Left lung (tissue), 10 donors: Measurements from ENCODE around the gene ZNF511. TPM values are rescaled to one million over a fixed set of nuclear protein-coding genes. Genes with fewer than 3 reads are reported as not detected.
A peak's percentile ranks its signal among the peaks of the same experiment; 100 is the strongest.

Experiments
- ATAC-seq: fragments of 200-7000 bp; cut with Tn5 transposase; one replicate; pipeline ENCODE4 v1.9.1; 2020; ENCODE audit warnings: moderate library complexity
- DNase-seq, 4 donors: peaks; one replicate each; pipeline ENCODE4 v3.0.0-alpha.2; 2013 to 2020
- H3K27ac ChIP-seq, 2 donors: fragments of 200-600 bp; sonication (generic) in 1 of 2; one replicate each; pipeline versions ENCODE4 v1.5.0 to v1.8.0; 2020 to 2021
- H3K27me3 ChIP-seq, 2 donors: fragments of 200-600 bp; sonication (generic) in 1 of 2; one replicate each; pipeline versions ENCODE4 v1.5.0 to v1.8.0; 2020 to 2021
- H3K36me3 ChIP-seq, 2 donors: fragments of 200-600 bp; sonication (generic) in 1 of 2; one replicate each; pipeline versions ENCODE4 v1.5.0 to v1.8.0; 2020 to 2021
- H3K4me1 ChIP-seq, 2 donors: fragments of 200-600 bp; one replicate each; pipeline ENCODE4 v1.8.0; 2021
- H3K4me3 ChIP-seq, 2 donors: fragments of 200-600 bp; sonication (generic) in 1 of 2; one replicate each; pipeline versions ENCODE4 v1.5.0 to v1.8.0; 2020 to 2021; ENCODE audit warnings: mild to moderate bottlenecking in 1 of 2
- H3K9me3 ChIP-seq, 2 donors: fragments of 200-600 bp; sonication (generic) in 1 of 2; one replicate each; pipeline versions ENCODE4 v1.5.0 to v1.8.0; 2020 to 2021
- intact Hi-C, 2 donors: fragments of 100-400 bp; cut with DNase I; formaldehyde crosslinking; loops; one replicate each; pipeline versions ENCODE4 v1.11.2 to v1.14.2; 2022
- polyA plus RNA-seq, 6 donors: library from polyadenylated mRNA; unstranded; fragments of 120-200 nt; gene quantifications; one replicate each; pipeline ENCODE4 v1.2.1, GENCODE V29; 2013; ENCODE audit not compliant: insufficient read length in 6 of 6
- total RNA-seq, 2 donors: library from RNA; stranded (reverse); fragmentation: NEBNext Ultra II Directional; extraction: Animal tissue kit (Norgen Biotek cat#: 25700); gene quantifications; one replicate each; pipeline ENCODE4 v1.2.1, GENCODE V29; 2021
- TF ChIP-seq, protein P1 (sequence below), 2 donors: fragments of 200-600 bp; sonication (generic) in 1 of 2; IDR thresholded peaks; one replicate each; pipeline versions ENCODE4 v1.5.0 to v1.8.0; 2021; ENCODE audit warnings: antibody characterized with exemption in 2 of 2
- donor health status: DM: no; HTN: yes; CAD: no.
- donor health status: DM: no; HTN: no; CAD: no.

Gene ZNF511
- total and polyA plus RNA-seq, 8 donors: 34.3 to 48.5 (median 42.3) TPM

DNA sequence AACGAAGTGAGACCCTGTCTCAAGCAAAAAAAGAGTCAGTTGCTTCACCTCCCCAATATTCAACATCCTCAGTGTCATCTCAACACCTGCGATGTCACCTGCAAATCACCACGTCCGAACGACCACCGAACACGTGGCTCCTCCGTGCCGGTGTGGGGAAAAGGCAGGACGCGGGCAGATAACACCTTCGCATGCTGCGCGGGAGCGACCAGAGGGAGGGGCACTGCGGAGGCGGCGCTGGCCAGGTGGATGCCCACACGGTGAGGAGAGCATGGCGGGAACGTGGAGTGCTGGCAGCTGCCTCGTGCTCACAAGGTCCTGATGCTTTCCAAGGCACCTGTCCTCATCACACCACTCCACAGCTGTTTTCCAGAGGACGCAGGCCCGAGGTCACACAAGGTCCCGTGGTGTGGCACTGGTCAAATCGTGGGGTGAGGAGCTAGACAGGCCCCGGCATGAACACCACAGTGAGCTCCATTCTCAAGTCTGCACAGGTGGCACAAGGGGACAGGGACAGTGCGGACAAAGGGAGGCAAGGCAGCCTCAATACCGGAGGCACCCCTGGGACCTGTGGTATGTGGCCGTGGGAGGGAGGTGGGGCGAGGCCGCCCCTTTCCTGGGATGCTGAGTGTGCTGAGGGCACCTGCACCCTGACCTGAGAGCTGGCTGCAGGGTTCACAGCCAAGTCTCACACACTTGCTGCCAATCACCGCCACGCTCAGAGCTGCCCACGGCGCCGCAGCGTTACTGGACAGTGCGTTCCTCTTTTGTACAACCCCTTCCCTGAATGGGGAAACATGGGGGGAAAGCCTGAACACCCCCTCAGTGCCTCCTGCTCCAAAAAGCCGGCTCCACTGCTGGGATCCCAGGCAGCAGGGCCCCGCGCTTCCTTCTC is 13.0 kb upstream of the ZNF511 start:
- ATAC-seq (no peak), DNase-seq (peak in 1 of 4 donors; percentile 75)
- TF ChIP-seq, protein P1, sequence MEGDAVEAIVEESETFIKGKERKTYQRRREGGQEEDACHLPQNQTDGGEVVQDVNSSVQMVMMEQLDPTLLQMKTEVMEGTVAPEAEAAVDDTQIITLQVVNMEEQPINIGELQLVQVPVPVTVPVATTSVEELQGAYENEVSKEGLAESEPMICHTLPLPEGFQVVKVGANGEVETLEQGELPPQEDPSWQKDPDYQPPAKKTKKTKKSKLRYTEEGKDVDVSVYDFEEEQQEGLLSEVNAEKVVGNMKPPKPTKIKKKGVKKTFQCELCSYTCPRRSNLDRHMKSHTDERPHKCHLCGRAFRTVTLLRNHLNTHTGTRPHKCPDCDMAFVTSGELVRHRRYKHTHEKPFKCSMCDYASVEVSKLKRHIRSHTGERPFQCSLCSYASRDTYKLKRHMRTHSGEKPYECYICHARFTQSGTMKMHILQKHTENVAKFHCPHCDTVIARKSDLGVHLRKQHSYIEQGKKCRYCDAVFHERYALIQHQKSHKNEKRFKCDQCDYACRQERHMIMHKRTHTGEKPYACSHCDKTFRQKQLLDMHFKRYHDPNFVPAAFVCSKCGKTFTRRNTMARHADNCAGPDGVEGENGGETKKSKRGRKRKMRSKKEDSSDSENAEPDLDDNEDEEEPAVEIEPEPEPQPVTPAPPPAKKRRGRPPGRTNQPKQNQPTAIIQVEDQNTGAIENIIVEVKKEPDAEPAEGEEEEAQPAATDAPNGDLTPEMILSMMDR (IDR thresholded peaks at IDR 0.05): no peak
- no peaks in the 10 kb centered on the region for H3K27me3 ChIP-seq
- H3K4me3 ChIP-seq: no peak overlapping the region
- H3K36me3 ChIP-seq: peaks cover 0 to 89% of the 10 kb centered on the region in 2 donors
- H3K4me1 ChIP-seq: peaks cover 0 to 18% of the 10 kb centered on the region in 2 donors
- intact Hi-C loops: no loop called here
- no peaks in the 10 kb centered on the region for H3K9me3 ChIP-seq
- H3K27ac ChIP-seq: peak overlapping the region in 1 of 2 donors; percentile 52

DNA sequence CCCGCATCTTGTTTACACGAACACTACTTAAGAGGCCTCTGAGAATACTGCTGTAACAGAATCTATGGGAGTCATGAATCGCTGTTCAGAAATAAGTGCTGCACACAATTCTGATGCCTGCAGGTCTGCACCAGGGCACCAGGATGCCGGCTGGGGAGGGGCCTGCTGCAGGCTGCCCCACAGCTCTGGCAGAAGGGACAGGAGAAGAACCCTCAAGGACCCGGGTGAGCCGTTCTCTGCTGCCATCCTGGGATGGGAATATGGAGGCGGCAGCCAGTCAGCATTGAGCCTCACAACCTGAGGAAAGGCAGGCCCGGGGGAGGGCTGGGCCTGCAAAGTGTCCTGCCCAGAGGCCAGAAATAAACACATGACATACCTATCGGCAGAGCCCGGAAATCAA is 11.2 kb upstream of the ZNF511 start:
- TF ChIP-seq, protein P1 (IDR thresholded peaks at IDR 0.05): no peak
- no peak overlapping the region for H3K4me3 ChIP-seq
- intact Hi-C loops: no loop called here
- no peaks in the 10 kb centered on the region for H3K9me3 ChIP-seq
- DNase-seq: peak in 1 of 4 donors; percentile 59
- peaks cover 0 to 16% of the 10 kb centered on the region in 2 donors for H3K4me1 ChIP-seq
- peaks cover 0 to 100% of the 10 kb centered on the region in 2 donors for H3K36me3 ChIP-seq
- H3K27ac ChIP-seq: no peak overlapping the region
- ATAC-seq: no peak
- H3K27me3 ChIP-seq: no peaks in the 10 kb centered on the region

GRCh38 chr10:133298466-133298865 is 10.2 kb upstream of the ZNF511 start:
- H3K36me3 ChIP-seq: peaks cover 0 to 93% of the 10 kb centered on the region in 2 donors
- H3K27ac ChIP-seq: no peak overlapping the region
- H3K4me1 ChIP-seq: peaks cover 0 to 6% of the 10 kb centered on the region in 2 donors
- H3K4me3 ChIP-seq: no peak overlapping the region
- ATAC-seq: no peak
- no peaks in the 10 kb centered on the region for H3K9me3 ChIP-seq
- intact Hi-C loops: no loop called here
- peak in 1 of 4 donors; percentile 64 for DNase-seq
- H3K27me3 ChIP-seq: no peaks in the 10 kb centered on the region
- TF ChIP-seq, protein P1 (IDR thresholded peaks at IDR 0.05): no peak

DNA sequence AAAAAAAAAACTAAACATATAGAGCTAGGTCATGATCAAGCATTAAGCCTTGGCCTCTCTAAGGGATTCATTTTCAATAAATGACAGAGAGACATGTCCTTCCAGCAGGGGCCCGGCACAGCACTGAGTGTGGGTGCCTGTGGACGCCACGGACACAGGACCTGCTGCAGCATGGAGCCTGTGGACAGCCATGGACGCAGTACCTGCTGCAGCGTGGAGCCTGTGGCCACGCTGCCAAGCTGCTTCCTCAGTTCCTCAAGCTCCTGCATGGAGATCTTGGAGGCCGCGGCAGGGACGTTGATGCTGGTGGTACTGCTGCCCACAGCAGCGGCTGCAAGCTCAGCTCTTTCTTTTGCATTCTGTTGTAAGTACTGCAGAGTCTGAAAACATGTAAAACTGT is 9.5 kb upstream of the ZNF511 start:
- no peak for ATAC-seq
- Histone ChIP-seq H3K36me3 (peaks cover 0 to 86% of the 10 kb centered on the region in 2 donors), H3K27ac (no peak overlapping the region), H3K4me3 (no peak overlapping the region), H3K4me1 (peaks cover 0 to 7% of the 10 kb centered on the region in 2 donors), H3K27me3 (no peaks in the 10 kb centered on the region), H3K9me3 (no peaks in the 10 kb centered on the region)
- intact Hi-C loops: no loop called here
- TF ChIP-seq, protein P1 (IDR thresholded peaks at IDR 0.05): no peak
- peak in 1 of 4 donors; percentile 39 for DNase-seq

GRCh38 chr10:133299738-133300137 is 9.0 kb upstream of the ZNF511 start:
- H3K27me3 ChIP-seq: no peaks in the 10 kb centered on the region
- DNase-seq: peak in 1 of 4 donors; percentile 46
- no peak overlapping the region for H3K4me3 ChIP-seq
- H3K36me3 ChIP-seq: peaks cover 0 to 80% of the 10 kb centered on the region in 2 donors
- intact Hi-C loops: no loop called here
- TF ChIP-seq, protein P1 (IDR thresholded peaks at IDR 0.05): no peak
- no peak for ATAC-seq
- no peaks in the 10 kb centered on the region for H3K9me3 ChIP-seq
- no peak overlapping the region for H3K27ac ChIP-seq
- H3K4me1 ChIP-seq: peaks cover 0 to 8% of the 10 kb centered on the region in 2 donors
